Measurements from ENCODE around the gene TMEM212.
"Not testable (repeated sequence)": the region's sequence is repeated elsewhere in the genome, so short reads cannot be mapped to it uniquely, and the experiment has no call there.

The TMEM212 gene

GRCh38 chr3:171813278-171813896, 29.8 kb upstream of the TMEM212 start:
- no peak for DNase-seq

- DNase-seq: no peak
Measured at GRCh38 chr3:171813897-171814460, 29.2 kb upstream of the TMEM212 start.

- not testable (repeated sequence) for DNase-seq
Measured at GRCh38 chr3:171814662-171815061, 28.5 kb upstream of the TMEM212 start.

- DNase-seq: no peak
Measured at GRCh38 chr3:171815973-171816595, 27.1 kb upstream of the TMEM212 start.

GRCh38 chr3:171817074-171817800, 25.9 kb upstream of the TMEM212 start:
- no peak for DNase-seq

GRCh38 chr3:171821044-171821443, 22.1 kb upstream of the TMEM212 start:
- no peak for DNase-seq

- DNase-seq: no peak
Measured at GRCh38 chr3:171821778-171822358, 21.3 kb upstream of the TMEM212 start.

GRCh38 chr3:171822431-171823106, 20.6 kb upstream of the TMEM212 start:
- DNase-seq: no peak

GRCh38 chr3:171824116-171824515, 19.0 kb upstream of the TMEM212 start:
- DNase-seq: no peak

- DNase-seq: no peak
Measured at GRCh38 chr3:171824824-171825221, 18.3 kb upstream of the TMEM212 start.

- no peak for DNase-seq
Measured at GRCh38 chr3:171825222-171825828, 17.8 kb upstream of the TMEM212 start.

- no peak for DNase-seq
Measured at GRCh38 chr3:171827385-171827784, 15.8 kb upstream of the TMEM212 start.

GRCh38 chr3:171827836-171828458, 15.2 kb upstream of the TMEM212 start:
- no peak for DNase-seq

- DNase-seq: no peak
Measured at GRCh38 chr3:171828902-171829770, 14.0 kb upstream of the TMEM212 start.

- DNase-seq: peak; percentile 81
Measured at GRCh38 chr3:171829841-171830517, 13.2 kb upstream of the TMEM212 start.

- DNase-seq: no peak
Measured at GRCh38 chr3:171830518-171830875, 12.7 kb upstream of the TMEM212 start.

GRCh38 chr3:171831936-171832335, 11.2 kb upstream of the TMEM212 start:
- DNase-seq: no peak

GRCh38 chr3:171832989-171833388, 10.2 kb upstream of the TMEM212 start:
- DNase-seq: no peak

- peak; percentile 48 for DNase-seq
Measured at GRCh38 chr3:171833789-171834460, 9.2 kb upstream of the TMEM212 start.

GRCh38 chr3:171834461-171834801, 8.7 kb upstream of the TMEM212 start:
- no peak for DNase-seq
